NCI-H2107 treated with DMSO at 0.1 percent for 48 hours (cell line): Measurements from ENCODE around the gene ADAMTS15.
"Not testable (repeated sequence)": the region's sequence is repeated elsewhere in the genome, so short reads cannot be mapped to it uniquely, and the experiment has no call there.

Experiments
- DNase-seq: peaks from one replicate; lab custom pipeline; 2025; ENCODE audit not compliant: unreplicated experiment; lab: John Stamatoyannopoulos, UW

The ADAMTS15 gene

GRCh38 chr11:130434521-130435223, 13.8 kb upstream of the ADAMTS15 start:
- DNase-seq = peak; percentile 63

GRCh38 chr11:130435671-130436070, 12.8 kb upstream of the ADAMTS15 start:
- no peak for DNase-seq

GRCh38 chr11:130436171-130436570, 12.3 kb upstream of the ADAMTS15 start:
- no peak for DNase-seq

- no peak for DNase-seq
These were observed 10.6 kb upstream of the ADAMTS15 start for GRCh38 chr11:130437848-130438247.

- DNase-seq = not testable (repeated sequence)
These were observed 9.9 kb upstream of the ADAMTS15 start for GRCh38 chr11:130438401-130439159.

- no peak for DNase-seq
These were observed 9.3 kb upstream of the ADAMTS15 start for GRCh38 chr11:130439160-130439519.

- no peak for DNase-seq
These were observed 8.6 kb upstream of the ADAMTS15 start for GRCh38 chr11:130439876-130440275.

- DNase-seq = no peak
These were observed 6.7 kb upstream of the ADAMTS15 start for GRCh38 chr11:130441719-130442118.

- DNase-seq = no peak
These were observed 5.7 kb upstream of the ADAMTS15 start for GRCh38 chr11:130442737-130443136.

- DNase-seq = no peak
These were observed 2.7 kb upstream of the ADAMTS15 start for GRCh38 chr11:130445788-130446187.

- DNase-seq = no peak
These were observed 418 bp upstream of the ADAMTS15 start for GRCh38 chr11:130448039-130448415.

GRCh38 chr11:130449310-130449990, 1.0 kb downstream of the ADAMTS15 start:
- no peak for DNase-seq

GRCh38 chr11:130449996-130450769, 1.7 kb downstream of the ADAMTS15 start:
- no peak for DNase-seq

GRCh38 chr11:130451231-130452019, 3.0 kb downstream of the ADAMTS15 start:
- DNase-seq = no peak

GRCh38 chr11:130452176-130452575, 3.7 kb downstream of the ADAMTS15 start:
- DNase-seq = no peak

- DNase-seq = no peak
These were observed 4.5 kb downstream of the ADAMTS15 start for GRCh38 chr11:130452940-130453339.

GRCh38 chr11:130454491-130455252, 6.2 kb downstream of the ADAMTS15 start:
- no peak for DNase-seq

GRCh38 chr11:130455483-130456127, 7.2 kb downstream of the ADAMTS15 start:
- no peak for DNase-seq

- DNase-seq = no peak
These were observed 7.8 kb downstream of the ADAMTS15 start for GRCh38 chr11:130456286-130456685.
